Adrenal gland (tissue), 5 donors: ENCODE results near the gene RNF20.

Source experiments
- POLR2A ChIP-seq, 2 donors: fragments of 450-650 bp; IDR thresholded peaks; one replicate each; pipeline ENCODE4 v1.6.1; 2017; ENCODE audit warnings: antibody characterized with exemption in 2 of 2, mild to moderate bottlenecking in 2 of 2, moderate library complexity in 1 of 2
- TF ChIP-seq, protein P1 (sequence below), 6 experiments: fragments of 450-650 bp in 4 of 6; fragments of 200-600 bp in 2 of 6; sonication (generic) in 1 of 6; IDR thresholded peaks; 1 replicate in 5 of 6; 2 replicates in 1 of 6; pipeline versions ENCODE4 v1.5.1 to v1.8.0; 2016 to 2021; ENCODE audit warnings: antibody characterized with exemption in 6 of 6, mild to moderate bottlenecking in 2 of 6, moderate library complexity in 1 of 6
- donor health status: DM: no; HTN: no; CAD: no.

DNA sequence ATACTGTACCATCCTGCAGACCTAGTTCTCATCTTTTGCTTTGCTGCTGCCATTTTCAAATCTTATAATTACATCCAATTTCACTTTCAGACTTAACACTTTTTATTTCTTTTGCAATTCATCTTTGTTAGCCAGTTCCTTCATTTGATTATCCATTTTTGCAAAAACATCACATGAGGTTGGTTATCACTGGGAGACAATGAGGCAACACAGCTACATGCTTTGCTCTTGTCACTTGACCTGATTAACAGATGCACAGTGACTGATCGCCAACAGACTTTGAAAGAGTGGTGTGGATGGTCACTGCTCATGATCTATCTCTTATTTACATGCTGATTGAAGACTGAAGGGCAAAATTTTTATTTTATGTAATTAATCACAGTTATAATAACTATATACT lies 17.0 kb upstream of the RNF20 start:
- TF ChIP-seq, protein P1, sequence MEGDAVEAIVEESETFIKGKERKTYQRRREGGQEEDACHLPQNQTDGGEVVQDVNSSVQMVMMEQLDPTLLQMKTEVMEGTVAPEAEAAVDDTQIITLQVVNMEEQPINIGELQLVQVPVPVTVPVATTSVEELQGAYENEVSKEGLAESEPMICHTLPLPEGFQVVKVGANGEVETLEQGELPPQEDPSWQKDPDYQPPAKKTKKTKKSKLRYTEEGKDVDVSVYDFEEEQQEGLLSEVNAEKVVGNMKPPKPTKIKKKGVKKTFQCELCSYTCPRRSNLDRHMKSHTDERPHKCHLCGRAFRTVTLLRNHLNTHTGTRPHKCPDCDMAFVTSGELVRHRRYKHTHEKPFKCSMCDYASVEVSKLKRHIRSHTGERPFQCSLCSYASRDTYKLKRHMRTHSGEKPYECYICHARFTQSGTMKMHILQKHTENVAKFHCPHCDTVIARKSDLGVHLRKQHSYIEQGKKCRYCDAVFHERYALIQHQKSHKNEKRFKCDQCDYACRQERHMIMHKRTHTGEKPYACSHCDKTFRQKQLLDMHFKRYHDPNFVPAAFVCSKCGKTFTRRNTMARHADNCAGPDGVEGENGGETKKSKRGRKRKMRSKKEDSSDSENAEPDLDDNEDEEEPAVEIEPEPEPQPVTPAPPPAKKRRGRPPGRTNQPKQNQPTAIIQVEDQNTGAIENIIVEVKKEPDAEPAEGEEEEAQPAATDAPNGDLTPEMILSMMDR (IDR thresholded peaks at IDR 0.05): no peak
- TF ChIP-seq POLR2A (IDR thresholded peaks at IDR 0.05): no peak
